GM18870 (cell line): ENCODE measurements around the gene LGALS13.

Source experiments
- ATAC-seq: cut with Tn5 transposase; IDR thresholded peaks from one replicate; pipeline ENCODE4 v1.9.1; 2021; ENCODE audit warnings: moderate library complexity; ENCODE audit not compliant: unreplicated experiment

The LGALS13 gene

GRCh38 chr19:39602224-39602623 lies at the start of gene LGALS13:
Gene LGALS13, plus strand, starts transcription at chr19:39602524. Its CDS starts 45 bp downstream, at chr19:39602569.
- no peak for ATAC-seq

GRCh38 chr19:39553082-39553652 lies 49.2 kb upstream of the LGALS13 start:
- ATAC-seq: no peak

- no peak for ATAC-seq
Observed at GRCh38 chr19:39554701-39555311, 47.5 kb upstream of the LGALS13 start.

GRCh38 chr19:39555883-39556282 lies 46.4 kb upstream of the LGALS13 start:
- no peak for ATAC-seq

GRCh38 chr19:39557811-39558623 lies 44.3 kb upstream of the LGALS13 start:
- ATAC-seq: no peak

GRCh38 chr19:39558624-39559117 lies 43.7 kb upstream of the LGALS13 start:
- no peak for ATAC-seq

GRCh38 chr19:39563408-39563807 lies 38.9 kb upstream of the LGALS13 start:
- ATAC-seq: no peak

GRCh38 chr19:39566064-39566463 lies 36.3 kb upstream of the LGALS13 start:
- ATAC-seq: no peak

GRCh38 chr19:39568604-39569003 lies 33.7 kb upstream of the LGALS13 start:
- no peak for ATAC-seq

GRCh38 chr19:39582442-39582841 lies 19.9 kb upstream of the LGALS13 start:
- ATAC-seq: no peak

- no peak for ATAC-seq
Observed at GRCh38 chr19:39582891-39583625, 19.3 kb upstream of the LGALS13 start.

GRCh38 chr19:39587496-39587895 lies 14.8 kb upstream of the LGALS13 start:
- ATAC-seq: no peak

GRCh38 chr19:39588066-39588465 lies 14.3 kb upstream of the LGALS13 start:
- no peak for ATAC-seq

- ATAC-seq: no peak
Observed at GRCh38 chr19:39590265-39590664, 12.1 kb upstream of the LGALS13 start.

GRCh38 chr19:39592381-39592780 lies 9.9 kb upstream of the LGALS13 start:
- no peak for ATAC-seq

GRCh38 chr19:39595950-39596349 lies 6.4 kb upstream of the LGALS13 start:
- ATAC-seq: no peak

GRCh38 chr19:39596911-39597310 lies 5.4 kb upstream of the LGALS13 start:
- ATAC-seq: no peak

- no peak for ATAC-seq
Observed at GRCh38 chr19:39599116-39599515, 3.2 kb upstream of the LGALS13 start.

- ATAC-seq: no peak
Observed at GRCh38 chr19:39603825-39604224, 1.5 kb downstream of the LGALS13 start.

GRCh38 chr19:39607021-39607420 lies 4.7 kb downstream of the LGALS13 start:
- ATAC-seq: no peak

GRCh38 chr19:39607561-39607960 lies 5.2 kb downstream of the LGALS13 start:
- ATAC-seq: no peak
